ENCODE results near the gene SHC3.

SHC3 gene

GRCh38 chr9:89154651-89155336 lies 23.8 kb downstream of the SHC3 start:
- no peak for DNase-seq (ENCODE audit: low spot score)

- no peak for DNase-seq (ENCODE audit: low spot score)
Measured at GRCh38 chr9:89154218-89154617, 24.4 kb downstream of the SHC3 start.

- no peak for DNase-seq (ENCODE audit: low spot score)
Measured at GRCh38 chr9:89153232-89154017, 25.2 kb downstream of the SHC3 start.

- DNase-seq (ENCODE audit: low spot score): no peak
Measured at GRCh38 chr9:89149726-89150125, 28.9 kb downstream of the SHC3 start.

GRCh38 chr9:89145097-89145496 lies 33.5 kb downstream of the SHC3 start:
- no peak for DNase-seq (ENCODE audit: low spot score)

- DNase-seq (ENCODE audit: low spot score): no peak
Measured at GRCh38 chr9:89144238-89144637, 34.4 kb downstream of the SHC3 start.

- DNase-seq (ENCODE audit: low spot score): no peak
Measured at GRCh38 chr9:89143266-89143665, 35.4 kb downstream of the SHC3 start.

- DNase-seq (ENCODE audit: low spot score): no peak
Measured at GRCh38 chr9:89139455-89139854, 39.2 kb downstream of the SHC3 start.

GRCh38 chr9:89138463-89139390 lies 39.9 kb downstream of the SHC3 start:
- DNase-seq (ENCODE audit: low spot score): no peak

GRCh38 chr9:89137542-89138462 lies 40.8 kb downstream of the SHC3 start:
- DNase-seq (ENCODE audit: low spot score): no peak

GRCh38 chr9:89135591-89136166 lies 42.9 kb downstream of the SHC3 start:
- no peak for DNase-seq (ENCODE audit: low spot score)

- no peak for DNase-seq (ENCODE audit: low spot score)
Measured at GRCh38 chr9:89134709-89135108, 43.9 kb downstream of the SHC3 start.

GRCh38 chr9:89122949-89123348 lies 55.7 kb downstream of the SHC3 start:
- DNase-seq (ENCODE audit: low spot score): no peak

GRCh38 chr9:89120704-89121103 lies 57.9 kb downstream of the SHC3 start:
- no peak for DNase-seq (ENCODE audit: low spot score)

- DNase-seq (ENCODE audit: low spot score): no peak
Measured at GRCh38 chr9:89116805-89117192, 61.8 kb downstream of the SHC3 start.

- DNase-seq (ENCODE audit: low spot score): no peak
Measured at GRCh38 chr9:89116064-89116804, 62.4 kb downstream of the SHC3 start.

GRCh38 chr9:89115426-89115825 lies 63.2 kb downstream of the SHC3 start:
- DNase-seq (ENCODE audit: low spot score): no peak

- DNase-seq (ENCODE audit: low spot score): no peak
Measured at GRCh38 chr9:89114741-89115140, 63.9 kb downstream of the SHC3 start.

GRCh38 chr9:89113851-89114250 lies 64.8 kb downstream of the SHC3 start:
- DNase-seq (ENCODE audit: low spot score): no peak

- no peak for DNase-seq (ENCODE audit: low spot score)
Measured at GRCh38 chr9:89112243-89112642, 66.4 kb downstream of the SHC3 start.

Data from germinal center (tissue), 1 donor.